SK-N-MC (cell line): ENCODE data around the gene SLC33A1.

ENCODE experiments used
- EZH2 ChIP-seq: fragments of 200-600 bp; sonication (generic); IDR thresholded peaks from one replicate; pipeline ENCODE4 v1.6.1; 2017; ENCODE audit warnings: antibody characterized with exemption
- FOXP2 ChIP-seq: optimal IDR thresholded peaks from 2 replicates; pipeline ENCODE3; 2011; ENCODE audit warnings: mild to moderate bottlenecking, moderate library complexity; ENCODE audit not compliant: insufficient read depth; ENCODE audit errors: extremely low read length, control extremely low read depth
- POLR2AphosphoS5 ChIP-seq: IDR thresholded peaks from 2 replicates; pipeline ENCODE4 v1.6.1; 2012; ENCODE audit warnings: mild to moderate bottlenecking, low read depth, low read length, borderline replicate concordance

- TF ChIP-seq POLR2AphosphoS5, result no peak
- TF ChIP-seq EZH2, result no peak
- TF ChIP-seq FOXP2, result no peak
Measured at GRCh38 chr3:155807823-155808222, 46.4 kb downstream of the SLC33A1 start.
